ENCODE results near the gene MACF1. TPM values are rescaled to one million over a fixed set of nuclear protein-coding genes. Genes with fewer than 3 reads are reported as not detected.

MACF1 gene
- total and polyA plus RNA-seq, 4 donors, result 23.3 to 216 (median 51.2) TPM

DNA sequence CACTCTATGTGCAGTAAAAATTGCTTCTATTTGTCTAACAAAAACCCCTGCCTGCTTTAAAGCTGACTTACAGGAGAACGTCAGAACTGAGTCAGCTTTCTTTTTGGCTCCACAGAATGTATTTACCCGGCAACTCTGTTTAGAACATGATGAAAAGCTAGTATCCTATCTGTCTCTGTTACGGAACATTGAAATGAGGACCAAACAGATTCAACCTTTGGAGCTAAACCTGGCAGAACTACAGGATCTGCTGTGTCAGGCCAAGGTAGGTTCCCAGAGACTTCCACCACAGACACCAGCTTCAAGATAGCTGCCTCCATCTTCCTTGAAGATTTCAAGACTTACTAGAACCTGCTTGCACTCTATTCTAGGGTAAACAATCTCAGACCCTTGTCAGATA is 132.6 kb downstream of the MACF1 start:
- Histone ChIP-seq H3K9ac (ENCODE audit: low read depth in 1 of 2, low read length in 2 of 2) (no peak overlapping the region), H3K4me3 (ENCODE audit: low read depth in 1 of 3, low read length in 3 of 3) (no peak overlapping the region), H3K27ac (ENCODE audit: low read depth in 1 of 2, low read length in 2 of 2) (no peak overlapping the region), H3K27me3 (ENCODE audit: control insufficient read depth in 4 of 4, insufficient read depth in 4 of 4, low read length in 3 of 4) (no peaks in the 10 kb centered on the region), H3K9me3 (ENCODE audit: control insufficient read depth in 4 of 4, low read length in 3 of 4) (no peaks in the 10 kb centered on the region), H3K4me1 (ENCODE audit: control insufficient read depth in 4 of 4, insufficient read depth in 4 of 4, low read length in 3 of 4) (peaks cover 0 to 12% (median 4%) of the 10 kb centered on the region in 4 donors), H3K36me3 (ENCODE audit: control insufficient read depth in 4 of 4, insufficient read depth in 3 of 4, low read depth in 1 of 4, low read length in 3 of 4) (peaks cover 12 to 41% (median 25%) of the 10 kb centered on the region in 4 donors)
- TF ChIP-seq TAF1 (conservative IDR thresholded peaks at IDR 0.05) (no peak), YY1 (IDR thresholded peaks at IDR 0.05) (no peak), JUND (IDR thresholded peaks at IDR 0.05) (no peak), NR2F2 (IDR thresholded peaks at IDR 0.05) (no peak), FOXA2 (IDR thresholded peaks at IDR 0.05) (no peak), RAD21 (IDR thresholded peaks at IDR 0.05) (peak; percentile 24 to 34), GABPA (IDR thresholded peaks at IDR 0.05 in 1 of 2, conservative IDR thresholded peaks at IDR 0.05 in 1 of 2) (no peak), EGR1 (IDR thresholded peaks at IDR 0.05; ENCODE audit: low read depth in 2 of 2) (no peak), HNF4G (IDR thresholded peaks at IDR 0.05) (peak; percentile 16), HNF4A (conservative IDR thresholded peaks at IDR 0.05) (peak; percentile 67 to 72), RXRA (IDR thresholded peaks at IDR 0.05) (peak in 1 of 2 donors; percentile 44), SP1 (IDR thresholded peaks at IDR 0.05) (peak; percentile 15)
- TF ChIP-seq, protein P1, sequence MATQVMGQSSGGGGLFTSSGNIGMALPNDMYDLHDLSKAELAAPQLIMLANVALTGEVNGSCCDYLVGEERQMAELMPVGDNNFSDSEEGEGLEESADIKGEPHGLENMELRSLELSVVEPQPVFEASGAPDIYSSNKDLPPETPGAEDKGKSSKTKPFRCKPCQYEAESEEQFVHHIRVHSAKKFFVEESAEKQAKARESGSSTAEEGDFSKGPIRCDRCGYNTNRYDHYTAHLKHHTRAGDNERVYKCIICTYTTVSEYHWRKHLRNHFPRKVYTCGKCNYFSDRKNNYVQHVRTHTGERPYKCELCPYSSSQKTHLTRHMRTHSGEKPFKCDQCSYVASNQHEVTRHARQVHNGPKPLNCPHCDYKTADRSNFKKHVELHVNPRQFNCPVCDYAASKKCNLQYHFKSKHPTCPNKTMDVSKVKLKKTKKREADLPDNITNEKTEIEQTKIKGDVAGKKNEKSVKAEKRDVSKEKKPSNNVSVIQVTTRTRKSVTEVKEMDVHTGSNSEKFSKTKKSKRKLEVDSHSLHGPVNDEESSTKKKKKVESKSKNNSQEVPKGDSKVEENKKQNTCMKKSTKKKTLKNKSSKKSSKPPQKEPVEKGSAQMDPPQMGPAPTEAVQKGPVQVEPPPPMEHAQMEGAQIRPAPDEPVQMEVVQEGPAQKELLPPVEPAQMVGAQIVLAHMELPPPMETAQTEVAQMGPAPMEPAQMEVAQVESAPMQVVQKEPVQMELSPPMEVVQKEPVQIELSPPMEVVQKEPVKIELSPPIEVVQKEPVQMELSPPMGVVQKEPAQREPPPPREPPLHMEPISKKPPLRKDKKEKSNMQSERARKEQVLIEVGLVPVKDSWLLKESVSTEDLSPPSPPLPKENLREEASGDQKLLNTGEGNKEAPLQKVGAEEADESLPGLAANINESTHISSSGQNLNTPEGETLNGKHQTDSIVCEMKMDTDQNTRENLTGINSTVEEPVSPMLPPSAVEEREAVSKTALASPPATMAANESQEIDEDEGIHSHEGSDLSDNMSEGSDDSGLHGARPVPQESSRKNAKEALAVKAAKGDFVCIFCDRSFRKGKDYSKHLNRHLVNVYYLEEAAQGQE (IDR thresholded peaks at IDR 0.05), result no peak
- TF ChIP-seq, protein P2, sequence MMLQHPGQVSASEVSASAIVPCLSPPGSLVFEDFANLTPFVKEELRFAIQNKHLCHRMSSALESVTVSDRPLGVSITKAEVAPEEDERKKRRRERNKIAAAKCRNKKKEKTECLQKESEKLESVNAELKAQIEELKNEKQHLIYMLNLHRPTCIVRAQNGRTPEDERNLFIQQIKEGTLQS (IDR thresholded peaks at IDR 0.05), result no peak
- TF ChIP-seq, protein P3, sequence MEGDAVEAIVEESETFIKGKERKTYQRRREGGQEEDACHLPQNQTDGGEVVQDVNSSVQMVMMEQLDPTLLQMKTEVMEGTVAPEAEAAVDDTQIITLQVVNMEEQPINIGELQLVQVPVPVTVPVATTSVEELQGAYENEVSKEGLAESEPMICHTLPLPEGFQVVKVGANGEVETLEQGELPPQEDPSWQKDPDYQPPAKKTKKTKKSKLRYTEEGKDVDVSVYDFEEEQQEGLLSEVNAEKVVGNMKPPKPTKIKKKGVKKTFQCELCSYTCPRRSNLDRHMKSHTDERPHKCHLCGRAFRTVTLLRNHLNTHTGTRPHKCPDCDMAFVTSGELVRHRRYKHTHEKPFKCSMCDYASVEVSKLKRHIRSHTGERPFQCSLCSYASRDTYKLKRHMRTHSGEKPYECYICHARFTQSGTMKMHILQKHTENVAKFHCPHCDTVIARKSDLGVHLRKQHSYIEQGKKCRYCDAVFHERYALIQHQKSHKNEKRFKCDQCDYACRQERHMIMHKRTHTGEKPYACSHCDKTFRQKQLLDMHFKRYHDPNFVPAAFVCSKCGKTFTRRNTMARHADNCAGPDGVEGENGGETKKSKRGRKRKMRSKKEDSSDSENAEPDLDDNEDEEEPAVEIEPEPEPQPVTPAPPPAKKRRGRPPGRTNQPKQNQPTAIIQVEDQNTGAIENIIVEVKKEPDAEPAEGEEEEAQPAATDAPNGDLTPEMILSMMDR (IDR thresholded peaks at IDR 0.05; ENCODE audit: low read depth, low read length, missing input control), result no peak
- TF ChIP-seq, protein P4, sequence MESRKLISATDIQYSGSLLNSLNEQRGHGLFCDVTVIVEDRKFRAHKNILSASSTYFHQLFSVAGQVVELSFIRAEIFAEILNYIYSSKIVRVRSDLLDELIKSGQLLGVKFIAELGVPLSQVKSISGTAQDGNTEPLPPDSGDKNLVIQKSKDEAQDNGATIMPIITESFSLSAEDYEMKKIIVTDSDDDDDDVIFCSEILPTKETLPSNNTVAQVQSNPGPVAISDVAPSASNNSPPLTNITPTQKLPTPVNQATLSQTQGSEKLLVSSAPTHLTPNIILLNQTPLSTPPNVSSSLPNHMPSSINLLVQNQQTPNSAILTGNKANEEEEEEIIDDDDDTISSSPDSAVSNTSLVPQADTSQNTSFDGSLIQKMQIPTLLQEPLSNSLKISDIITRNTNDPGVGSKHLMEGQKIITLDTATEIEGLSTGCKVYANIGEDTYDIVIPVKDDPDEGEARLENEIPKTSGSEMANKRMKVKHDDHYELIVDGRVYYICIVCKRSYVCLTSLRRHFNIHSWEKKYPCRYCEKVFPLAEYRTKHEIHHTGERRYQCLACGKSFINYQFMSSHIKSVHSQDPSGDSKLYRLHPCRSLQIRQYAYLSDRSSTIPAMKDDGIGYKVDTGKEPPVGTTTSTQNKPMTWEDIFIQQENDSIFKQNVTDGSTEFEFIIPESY (IDR thresholded peaks at IDR 0.05), result no peak
- 38% methylated on average over 3 of the region's 3 CpGs for WGBS
- DNase-seq (ENCODE audit: low spot score), result no peak

DNA sequence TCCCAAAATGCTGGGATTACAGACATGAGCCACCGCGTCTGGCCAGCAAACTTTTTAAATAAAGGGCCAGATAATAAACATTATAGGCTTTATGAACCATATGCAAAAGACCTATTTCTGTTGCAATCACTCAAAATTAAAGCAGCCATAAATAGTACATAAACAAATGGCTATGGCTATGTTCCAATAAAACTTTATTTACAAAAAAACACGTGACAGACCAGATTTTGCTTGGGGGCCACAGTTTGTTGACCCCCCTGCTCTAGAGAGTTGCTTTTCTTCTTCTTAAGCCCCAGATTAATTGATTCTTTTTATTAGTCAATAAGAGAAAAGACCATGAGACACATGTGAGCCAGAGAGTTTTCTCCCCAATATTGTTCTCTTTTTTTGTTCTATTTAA is 138.3 kb downstream of the MACF1 start:
- TF ChIP-seq NR2F2 (IDR thresholded peaks at IDR 0.05), result no peak
- no peak for TF ChIP-seq FOXA1 (IDR thresholded peaks at IDR 0.05)
- TF ChIP-seq, protein P5, sequence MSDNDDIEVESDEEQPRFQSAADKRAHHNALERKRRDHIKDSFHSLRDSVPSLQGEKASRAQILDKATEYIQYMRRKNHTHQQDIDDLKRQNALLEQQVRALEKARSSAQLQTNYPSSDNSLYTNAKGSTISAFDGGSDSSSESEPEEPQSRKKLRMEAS (IDR thresholded peaks at IDR 0.05), result no peak
- no peak for TF ChIP-seq RXRA (IDR thresholded peaks at IDR 0.05)
- TF ChIP-seq HNF4G (IDR thresholded peaks at IDR 0.05), result no peak
- TF ChIP-seq SP1 (IDR thresholded peaks at IDR 0.05), result no peak
- TF ChIP-seq, protein P2 (IDR thresholded peaks at IDR 0.05), result no peak
- Histone ChIP-seq H3K9me3 (ENCODE audit: control insufficient read depth in 4 of 4, low read length in 3 of 4) (no peaks in the 10 kb centered on the region), H3K4me3 (ENCODE audit: low read depth in 1 of 3, low read length in 3 of 3) (no peak overlapping the region), H3K27me3 (ENCODE audit: control insufficient read depth in 4 of 4, insufficient read depth in 4 of 4, low read length in 3 of 4) (no peaks in the 10 kb centered on the region), H3K4me1 (ENCODE audit: control insufficient read depth in 4 of 4, insufficient read depth in 4 of 4, low read length in 3 of 4) (no peaks in the 10 kb centered on the region), H3K36me3 (ENCODE audit: control insufficient read depth in 4 of 4, insufficient read depth in 3 of 4, low read depth in 1 of 4, low read length in 3 of 4) (peaks cover 20 to 62% (median 37%) of the 10 kb centered on the region in 4 donors), H3K9ac (ENCODE audit: low read depth in 1 of 2, low read length in 2 of 2) (no peak overlapping the region), H3K27ac (ENCODE audit: low read depth in 1 of 2, low read length in 2 of 2) (no peak overlapping the region)
- no peak for DNase-seq (ENCODE audit: low spot score)
- 89% methylated on average over 3 of the region's 3 CpGs for WGBS
